Measurements from ENCODE around the gene TEX19.
A peak's percentile ranks its signal among the peaks of the same experiment; 100 is the strongest.

The TEX19 gene

DNA sequence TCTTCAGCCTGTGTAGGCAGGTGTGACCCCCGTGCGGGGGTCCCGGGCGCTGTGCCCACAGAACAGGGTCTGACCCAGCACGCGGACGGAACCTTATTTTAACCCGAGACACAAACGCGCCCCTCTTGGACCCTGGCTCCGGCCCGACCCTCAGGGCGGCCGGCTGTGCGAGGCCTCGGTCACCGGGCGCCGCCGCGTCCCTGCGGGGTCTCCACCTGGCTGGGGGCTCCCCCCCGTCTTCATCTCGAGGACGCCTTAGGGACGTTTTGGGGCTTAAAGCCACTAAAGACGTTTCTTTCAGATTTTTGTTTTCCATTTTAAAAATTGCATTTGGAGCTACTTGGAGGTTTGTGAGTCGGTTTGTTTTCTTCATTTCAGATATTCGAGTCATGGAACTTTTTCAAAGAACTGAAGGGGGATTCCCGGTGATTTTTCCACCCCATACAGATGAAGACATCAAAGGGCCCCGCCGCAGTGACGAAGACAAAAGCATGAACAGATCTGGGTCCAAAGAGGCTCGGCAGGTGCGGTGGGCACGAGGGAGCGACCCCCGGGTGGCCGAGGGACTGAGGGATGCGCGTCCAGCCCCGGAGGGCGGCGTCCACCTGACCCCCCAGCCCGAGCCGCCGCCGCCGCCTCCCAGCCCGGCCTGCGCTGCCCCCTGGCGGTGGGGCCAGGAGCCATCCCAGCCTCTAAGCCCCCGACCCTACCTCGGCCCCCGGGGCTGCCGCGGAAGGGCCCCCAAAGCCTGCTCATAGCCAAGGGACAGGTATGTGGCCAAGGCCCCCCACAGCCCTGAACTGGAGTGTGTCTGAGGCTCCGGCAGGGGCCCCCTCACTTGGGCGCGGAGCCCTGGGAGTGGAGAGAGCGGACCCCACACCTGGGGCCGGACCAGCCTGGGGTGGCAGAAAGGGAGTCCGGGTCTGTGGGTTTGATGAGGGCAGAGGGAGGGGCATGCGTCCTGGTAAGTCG is 37.8 kb upstream of the TEX19 start:
- FAIRE-seq (no peak), DNase-seq (ENCODE audit: low spot score) (peak; percentile 67)

DNA sequence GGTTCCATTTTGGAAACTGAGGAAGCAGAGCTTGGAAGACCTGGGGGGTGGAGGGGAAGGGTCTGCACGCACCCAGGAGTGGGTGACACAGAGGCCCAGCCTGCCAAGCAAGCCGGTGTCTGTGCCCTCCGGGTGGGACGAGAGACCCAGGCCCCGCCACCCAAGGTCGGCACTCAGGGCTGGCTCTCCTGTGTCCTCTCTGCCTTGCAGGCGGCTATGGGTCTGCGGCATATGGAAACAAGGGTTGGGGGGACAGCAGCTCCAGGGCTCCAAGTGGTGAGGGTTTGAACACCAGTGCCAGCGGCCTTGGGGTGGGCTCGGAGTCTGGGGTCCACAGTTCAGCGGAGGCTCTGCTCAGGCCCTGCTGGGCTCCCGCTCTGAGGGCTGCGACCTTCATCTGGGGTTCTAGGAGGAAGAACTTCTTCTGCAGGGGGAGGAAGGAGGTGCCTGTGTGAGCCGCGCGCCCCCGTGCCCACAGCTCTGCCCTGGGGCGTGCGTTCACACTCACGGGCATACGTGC is 37.0 kb upstream of the TEX19 start:
- no peak for FAIRE-seq
- no peak for DNase-seq (ENCODE audit: low spot score)

DNA sequence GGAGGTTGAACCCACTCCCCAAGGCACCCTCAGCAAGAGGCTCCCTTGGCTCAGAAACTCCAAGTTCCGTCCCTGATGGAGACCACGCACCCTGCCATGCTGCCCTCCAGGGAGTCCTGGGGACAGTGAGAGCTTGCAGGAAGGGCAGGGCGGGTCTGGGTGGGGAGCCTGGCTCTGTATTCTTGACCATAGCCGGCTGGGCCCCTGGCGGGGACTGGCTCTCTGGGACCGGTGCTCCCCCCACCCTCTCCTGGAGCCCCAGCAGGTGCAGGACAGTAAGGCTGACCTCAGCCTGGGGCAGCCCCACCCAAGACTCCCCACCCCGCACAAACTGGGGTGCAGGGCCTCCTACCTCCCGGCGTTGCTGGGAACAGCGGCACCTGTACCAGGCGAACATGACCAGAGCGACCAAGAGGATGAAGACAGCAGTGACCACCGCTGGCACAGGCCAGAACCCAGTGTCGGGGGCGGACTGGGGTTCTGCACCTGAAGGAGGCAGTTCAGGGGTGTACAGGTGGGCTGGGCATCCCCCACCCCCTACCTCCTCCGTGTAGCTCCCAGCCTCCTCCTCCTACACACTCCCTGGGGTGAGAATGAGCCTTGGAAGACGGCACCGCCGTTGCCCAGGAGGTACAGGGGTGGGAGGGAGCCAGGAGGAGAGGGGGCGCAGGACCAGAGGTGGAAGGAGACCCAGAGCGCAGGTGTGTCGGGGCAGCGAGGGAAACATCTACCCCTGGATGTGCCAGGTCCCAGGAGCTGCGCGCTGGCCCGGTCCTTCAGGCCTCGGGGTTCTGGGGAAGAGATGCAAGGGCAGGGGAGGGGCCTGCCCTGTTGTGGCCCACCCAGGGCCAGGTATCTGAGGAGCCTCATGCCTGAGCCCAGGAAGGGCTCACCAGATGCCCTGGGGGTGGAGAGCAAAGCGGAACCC is 36.3 kb upstream of the TEX19 start:
- FAIRE-seq (peak; percentile 32), DNase-seq (ENCODE audit: low spot score) (no peak)

- DNase-seq (ENCODE audit: low spot score) (no peak), FAIRE-seq (no peak)
Observed at GRCh38 chr17:82323514-82324234, 35.4 kb upstream of the TEX19 start.

DNA sequence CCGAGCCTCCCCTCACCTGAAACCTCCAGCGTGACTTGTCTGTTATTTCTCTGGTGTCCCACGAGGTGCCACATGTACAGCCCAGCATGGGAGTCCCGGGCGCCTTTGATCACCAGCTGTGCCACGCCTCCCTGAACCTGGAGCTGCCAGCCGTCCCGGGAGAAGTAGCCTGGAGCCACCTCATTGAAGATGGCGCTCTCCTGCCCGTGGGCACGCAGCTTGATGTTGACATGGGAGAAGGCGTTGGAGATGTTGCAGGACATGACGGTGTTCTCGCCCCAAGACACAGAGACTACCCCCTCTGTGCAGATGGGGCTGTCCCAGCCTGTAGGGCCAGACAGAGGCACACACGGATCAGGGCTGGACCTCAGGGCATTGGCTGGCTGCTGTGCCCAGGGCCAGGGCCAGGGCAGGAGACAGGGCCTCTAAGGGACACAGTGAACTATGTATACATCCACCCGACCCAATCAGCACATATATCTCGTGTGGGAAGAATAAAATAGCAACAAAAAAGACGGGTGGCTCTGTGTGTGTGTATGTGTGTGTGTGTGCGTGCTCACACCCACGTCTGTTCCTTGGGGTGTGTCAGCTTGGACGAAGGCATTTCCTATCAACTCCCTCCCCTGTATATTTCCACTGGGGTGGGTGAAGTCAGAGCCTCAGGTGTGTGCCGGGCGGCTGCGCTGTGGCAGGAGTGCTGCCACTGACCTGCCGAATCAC is 34.3 kb upstream of the TEX19 start:
- FAIRE-seq = peak; percentile 86
- DNase-seq (ENCODE audit: low spot score) = no peak

DNA sequence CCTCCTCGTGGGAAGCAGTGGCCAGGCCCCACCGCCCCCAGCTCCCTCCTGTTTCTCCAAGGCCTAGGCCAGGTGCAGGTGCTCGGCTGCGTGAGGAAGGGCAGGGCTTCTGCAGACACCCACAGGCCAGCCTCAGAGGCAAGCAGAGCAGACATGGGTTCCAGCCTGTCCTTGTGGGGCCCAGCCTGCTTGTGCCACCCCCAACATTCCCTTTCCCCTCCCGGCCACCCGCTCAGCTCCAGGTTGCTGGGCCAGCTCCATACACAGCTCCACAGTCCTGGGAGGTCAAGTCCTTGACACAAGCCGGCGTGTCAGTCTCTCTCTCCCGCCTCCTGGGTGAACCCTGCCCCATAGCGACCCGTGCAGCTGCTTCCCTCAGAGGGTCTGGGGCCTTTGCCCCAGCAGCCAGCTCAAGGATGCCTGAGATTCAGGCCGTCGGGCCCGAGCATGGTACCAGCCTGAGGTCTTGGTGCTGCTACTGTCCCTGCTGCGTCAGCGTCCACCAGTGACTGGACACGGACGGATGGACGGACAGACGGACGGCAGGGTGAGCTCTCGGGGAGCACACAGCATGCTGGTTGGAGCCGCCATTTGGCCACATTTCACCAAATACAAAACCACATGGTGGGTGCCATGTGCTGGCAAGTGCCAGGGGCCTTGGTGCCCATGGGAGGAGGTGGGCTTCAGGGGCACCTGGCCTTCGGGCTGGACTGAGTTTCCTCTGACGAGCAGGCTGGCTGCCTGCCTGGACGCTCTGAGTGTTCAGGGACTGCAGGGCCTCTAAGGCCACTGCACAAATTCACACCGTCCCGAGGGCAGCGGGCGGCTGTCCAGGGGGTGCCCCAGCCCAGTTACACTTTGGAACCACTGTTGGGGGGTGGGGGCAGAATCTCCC is 33.5 kb upstream of the TEX19 start:
- FAIRE-seq = no peak
- DNase-seq (ENCODE audit: low spot score) = no peak

GRCh38 chr17:82327289-82327688 is 31.8 kb upstream of the TEX19 start:
- no peak for DNase-seq (ENCODE audit: low spot score)
- no peak for FAIRE-seq

GRCh38 chr17:82327757-82328140 is 31.3 kb upstream of the TEX19 start:
- no peak for FAIRE-seq
- DNase-seq (ENCODE audit: low spot score) = no peak

- no peak for DNase-seq (ENCODE audit: low spot score)
- peak; percentile 20 for FAIRE-seq
Observed at GRCh38 chr17:82328141-82328993, 30.7 kb upstream of the TEX19 start.

DNA sequence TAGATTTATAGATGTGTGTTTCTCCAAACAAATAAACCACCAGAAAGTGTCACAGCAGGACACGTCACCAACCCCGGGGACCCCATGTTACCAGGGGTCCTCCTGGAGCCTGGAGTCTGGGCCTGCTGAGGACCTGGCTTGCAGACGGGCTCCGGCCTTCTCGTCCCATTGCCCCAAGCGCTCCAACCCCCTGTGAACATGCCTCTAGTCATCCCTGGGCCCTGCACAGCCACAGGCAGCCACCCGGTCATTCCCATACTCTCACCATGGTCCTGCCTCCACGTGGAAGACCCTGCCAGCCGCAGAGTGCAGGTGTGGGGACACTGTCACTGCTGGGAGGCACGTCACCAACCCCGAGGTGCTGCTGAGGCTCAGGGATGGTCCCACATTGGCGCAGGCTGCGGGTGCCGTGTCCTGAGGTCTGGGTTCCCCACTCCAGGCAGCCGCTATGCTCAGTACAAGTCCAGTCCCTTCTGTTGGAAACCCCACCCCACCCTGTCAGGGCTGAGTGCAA is 30.0 kb upstream of the TEX19 start:
- no peak for DNase-seq (ENCODE audit: low spot score)
- FAIRE-seq = peak; percentile 93

DNA sequence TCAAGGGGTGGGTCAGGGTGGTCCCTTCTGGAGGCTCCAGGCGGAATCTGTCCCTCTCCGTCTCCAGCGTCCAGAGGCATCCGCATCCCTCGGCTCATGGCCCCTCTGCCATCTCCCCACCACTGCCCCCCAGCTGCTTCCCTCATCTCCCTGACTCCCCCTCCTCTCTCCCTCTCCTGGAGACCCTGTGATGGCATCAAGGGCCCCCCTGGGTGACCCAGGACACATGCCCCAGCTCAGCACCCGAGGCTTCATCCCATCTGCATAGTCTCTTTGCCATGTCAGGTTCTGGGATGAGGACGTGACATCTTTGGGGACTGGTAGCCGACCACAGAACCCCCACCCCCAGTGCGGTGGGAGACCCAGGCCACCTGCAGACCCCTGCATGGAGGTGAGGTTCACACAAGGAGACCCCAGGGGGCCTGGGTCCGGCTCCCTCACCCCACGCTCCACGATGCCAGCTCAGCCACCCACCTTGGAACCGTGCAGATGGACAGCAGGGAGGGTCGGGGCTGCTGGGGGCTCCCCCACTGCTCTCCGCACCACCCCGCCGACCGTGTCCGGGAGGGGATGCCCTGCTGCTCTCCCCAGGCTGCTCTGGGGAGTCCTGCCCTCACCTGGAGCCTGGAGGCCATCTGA is 29.2 kb upstream of the TEX19 start:
- DNase-seq (ENCODE audit: low spot score) (no peak), FAIRE-seq (no peak)

GRCh38 chr17:82330322-82331239 is 28.5 kb upstream of the TEX19 start:
- FAIRE-seq = peak; percentile 81
- DNase-seq (ENCODE audit: low spot score) = peak; percentile 95

GRCh38 chr17:82331345-82331939 is 27.6 kb upstream of the TEX19 start:
- FAIRE-seq (no peak), DNase-seq (ENCODE audit: low spot score) (no peak)

GRCh38 chr17:82332669-82333278 is 26.3 kb upstream of the TEX19 start:
- DNase-seq (ENCODE audit: low spot score) = no peak

DNA sequence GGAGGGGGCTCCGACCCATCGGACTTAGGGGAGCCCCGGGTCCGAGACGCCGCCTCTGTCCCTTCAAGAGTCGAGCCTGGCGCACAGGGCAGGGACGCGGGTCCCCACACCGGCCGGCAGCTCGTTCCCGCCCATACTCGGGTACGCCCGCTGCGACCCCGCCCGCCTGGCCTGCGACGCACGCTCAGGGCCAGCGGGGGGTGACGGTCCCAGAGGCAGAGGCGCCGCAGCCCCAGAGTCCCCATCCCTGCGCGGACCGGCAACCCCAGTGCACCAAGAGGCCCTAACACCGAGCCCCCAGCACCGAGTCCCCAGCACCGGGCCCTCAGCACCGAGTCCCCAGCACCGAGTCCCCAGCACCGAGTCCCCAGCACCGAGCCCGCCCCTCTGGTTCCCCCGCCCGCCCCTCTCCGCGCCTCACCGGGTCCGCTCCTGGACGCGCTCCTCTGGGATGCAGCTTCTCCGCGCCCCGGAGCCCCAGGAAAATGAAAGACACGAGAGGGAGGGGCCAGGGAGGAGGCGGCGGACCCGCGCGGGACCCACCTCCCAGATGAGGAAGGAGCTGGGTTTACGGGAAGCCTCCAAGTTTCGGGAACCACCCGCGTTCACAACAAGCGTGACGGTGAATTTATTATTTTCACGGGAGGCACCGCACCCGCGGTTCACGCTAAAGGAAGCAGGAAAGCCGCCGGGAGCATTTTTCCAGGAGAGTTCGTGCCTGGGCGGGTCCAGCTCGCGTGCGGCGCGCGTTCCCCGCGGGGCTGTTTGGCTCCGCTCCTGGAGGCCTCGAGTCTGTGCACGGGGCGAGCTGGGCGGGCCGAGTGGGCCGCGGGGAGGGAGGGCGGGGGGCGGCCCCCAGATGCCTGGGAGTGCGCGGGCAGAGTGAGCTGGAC is 25.5 kb upstream of the TEX19 start, which contains the start of gene SECTM1:
Gene SECTM1, minus strand, starts transcription at position 488 of the 893 bp plus-strand sequence. CDS start 6,526 bp downstream, outside the sequence.
- FAIRE-seq (no peak), DNase-seq (ENCODE audit: low spot score) (no peak)

More at GRCh38 chr17:82332669-82333278, 26.3 kb upstream of the TEX19 start:
- peak; percentile 44 for FAIRE-seq
